ENCODE data around the gene ARID3B.
A peak's percentile ranks its signal among the peaks of the same experiment; 100 is the strongest.

The ARID3B gene

DNA sequence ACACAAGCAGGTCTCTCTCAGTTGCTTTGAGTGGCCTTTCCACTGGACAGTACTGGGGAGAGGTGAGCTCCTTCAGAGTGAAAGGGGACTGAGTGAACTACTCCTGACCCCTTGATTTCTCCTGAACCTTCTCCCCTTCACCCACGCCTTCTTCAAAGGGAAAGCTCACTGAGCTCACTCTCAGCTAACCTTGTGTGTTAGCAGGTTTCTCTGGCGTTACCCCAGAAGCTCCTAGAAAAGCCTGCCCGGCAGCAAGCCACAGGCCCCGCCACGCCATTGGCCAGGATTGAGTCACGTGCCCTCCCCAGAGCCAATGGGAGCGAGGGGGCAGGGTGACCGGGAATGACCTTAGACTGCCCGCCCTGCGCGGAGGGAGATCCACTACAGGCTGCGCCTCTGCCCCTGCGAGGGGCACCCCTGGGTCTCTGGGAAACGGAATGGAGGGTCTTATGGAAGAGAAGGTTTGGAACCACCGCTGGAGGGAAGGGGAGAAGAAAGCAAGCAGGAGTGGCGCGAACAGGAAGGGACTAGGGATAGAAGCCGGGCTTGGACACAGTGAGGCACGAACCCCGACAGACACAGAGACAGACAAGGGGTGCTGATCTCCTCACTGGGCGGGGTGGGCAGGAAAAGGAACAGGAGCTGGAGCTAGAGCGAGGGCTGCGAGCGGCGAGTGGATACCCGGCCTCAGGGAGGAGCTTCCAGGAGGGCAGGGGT is 57.3 kb downstream of the ARID3B start:
- TF ChIP-seq, protein P1, sequence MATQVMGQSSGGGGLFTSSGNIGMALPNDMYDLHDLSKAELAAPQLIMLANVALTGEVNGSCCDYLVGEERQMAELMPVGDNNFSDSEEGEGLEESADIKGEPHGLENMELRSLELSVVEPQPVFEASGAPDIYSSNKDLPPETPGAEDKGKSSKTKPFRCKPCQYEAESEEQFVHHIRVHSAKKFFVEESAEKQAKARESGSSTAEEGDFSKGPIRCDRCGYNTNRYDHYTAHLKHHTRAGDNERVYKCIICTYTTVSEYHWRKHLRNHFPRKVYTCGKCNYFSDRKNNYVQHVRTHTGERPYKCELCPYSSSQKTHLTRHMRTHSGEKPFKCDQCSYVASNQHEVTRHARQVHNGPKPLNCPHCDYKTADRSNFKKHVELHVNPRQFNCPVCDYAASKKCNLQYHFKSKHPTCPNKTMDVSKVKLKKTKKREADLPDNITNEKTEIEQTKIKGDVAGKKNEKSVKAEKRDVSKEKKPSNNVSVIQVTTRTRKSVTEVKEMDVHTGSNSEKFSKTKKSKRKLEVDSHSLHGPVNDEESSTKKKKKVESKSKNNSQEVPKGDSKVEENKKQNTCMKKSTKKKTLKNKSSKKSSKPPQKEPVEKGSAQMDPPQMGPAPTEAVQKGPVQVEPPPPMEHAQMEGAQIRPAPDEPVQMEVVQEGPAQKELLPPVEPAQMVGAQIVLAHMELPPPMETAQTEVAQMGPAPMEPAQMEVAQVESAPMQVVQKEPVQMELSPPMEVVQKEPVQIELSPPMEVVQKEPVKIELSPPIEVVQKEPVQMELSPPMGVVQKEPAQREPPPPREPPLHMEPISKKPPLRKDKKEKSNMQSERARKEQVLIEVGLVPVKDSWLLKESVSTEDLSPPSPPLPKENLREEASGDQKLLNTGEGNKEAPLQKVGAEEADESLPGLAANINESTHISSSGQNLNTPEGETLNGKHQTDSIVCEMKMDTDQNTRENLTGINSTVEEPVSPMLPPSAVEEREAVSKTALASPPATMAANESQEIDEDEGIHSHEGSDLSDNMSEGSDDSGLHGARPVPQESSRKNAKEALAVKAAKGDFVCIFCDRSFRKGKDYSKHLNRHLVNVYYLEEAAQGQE (IDR thresholded peaks at IDR 0.05; ENCODE audit: insufficient replicate concordance, low read depth), result no peak
- 0 out of 2 replicates have a peak, but pooled peaks have one; percentile 41 for TF ChIP-seq POLR2AphosphoS5 (IDR thresholded peaks at IDR 0.05; ENCODE audit: low read depth)
- peak; percentile 48 to 91 for DNase-seq (ENCODE audit: low read depth in 1 of 2, low spot score in 1 of 2)
- Histone ChIP-seq H3K27me3 (ENCODE audit: insufficient read depth, poor library complexity, severe bottlenecking) (no peaks in the 10 kb centered on the region), H3K4me3 (replicated peaks; ENCODE audit: insufficient read depth, low read length) (0 out of 2 replicates have a peak overlapping the region, but pooled peaks have one; percentile 5), H3K27ac (replicated peaks) (peak overlapping the region; percentile 60)

GRCh38 chr15:74599156-74599555 is 58.1 kb downstream of the ARID3B start:
- Histone ChIP-seq H3K4me3 (replicated peaks; ENCODE audit: insufficient read depth, low read length) (no peak overlapping the region), H3K27ac (replicated peaks) (no peak overlapping the region), H3K27me3 (ENCODE audit: insufficient read depth, poor library complexity, severe bottlenecking) (no peaks in the 10 kb centered on the region)
- DNase-seq (ENCODE audit: low read depth in 1 of 2, low spot score in 1 of 2), result no peak
- TF ChIP-seq CTCF (IDR thresholded peaks at IDR 0.05; ENCODE audit: insufficient read depth, low read length), result no peak
- TF ChIP-seq, protein P1 (IDR thresholded peaks at IDR 0.05; ENCODE audit: insufficient replicate concordance, low read depth), result no peak

DNA sequence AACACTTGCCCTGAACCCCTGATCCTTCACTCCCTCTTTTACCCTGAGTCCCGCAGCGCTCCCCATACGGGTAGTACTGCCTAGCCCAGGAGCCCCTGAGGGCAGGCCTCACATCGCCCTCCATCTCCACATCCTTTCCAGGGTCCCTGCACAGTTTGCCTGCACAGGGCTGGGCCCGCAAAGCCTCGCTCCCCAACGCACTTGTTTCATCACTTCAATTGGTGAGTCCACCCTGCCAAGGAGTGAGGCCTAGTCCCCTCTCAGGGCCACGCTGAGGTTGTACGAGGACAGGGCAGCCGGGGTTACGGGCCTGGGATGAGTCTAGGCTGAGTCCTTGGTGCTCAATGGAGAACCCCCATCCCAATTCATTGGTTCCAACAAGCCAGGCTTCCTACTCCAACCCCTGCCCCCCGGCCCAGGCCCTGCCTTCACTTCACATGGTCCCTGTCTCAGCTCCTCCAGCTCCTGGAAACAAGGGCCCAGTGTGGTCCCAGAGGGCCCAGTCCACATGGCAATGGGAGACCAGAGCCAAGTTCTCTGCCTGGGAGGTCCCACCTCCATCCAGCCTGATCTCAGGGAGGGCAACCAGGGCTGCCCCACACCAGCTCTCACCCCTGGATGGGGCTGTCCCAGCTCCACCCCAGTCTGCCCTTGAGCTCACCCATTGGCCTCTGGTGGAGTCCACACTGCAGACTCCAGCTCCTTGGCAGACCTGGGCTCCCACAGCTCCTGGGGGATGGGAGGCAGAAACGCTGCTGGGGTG is 62.2 kb downstream of the ARID3B start:
- H3K4me3 ChIP-seq (replicated peaks; ENCODE audit: insufficient read depth, low read length), result no peak overlapping the region
- no peak for DNase-seq (ENCODE audit: low read depth in 1 of 2, low spot score in 1 of 2)
- TF ChIP-seq GABPA (IDR thresholded peaks at IDR 0.05; ENCODE audit: low read depth) (no peak), POLR2AphosphoS5 (IDR thresholded peaks at IDR 0.05; ENCODE audit: low read depth) (no peak), CTCF (IDR thresholded peaks at IDR 0.05; ENCODE audit: insufficient read depth, low read length) (no peak), SPI1 (IDR thresholded peaks at IDR 0.05; ENCODE audit: borderline replicate concordance, low read depth) (no peak)
- TF ChIP-seq, protein P1 (IDR thresholded peaks at IDR 0.05; ENCODE audit: insufficient replicate concordance, low read depth), result no peak
- H3K27ac ChIP-seq (replicated peaks), result no peak overlapping the region
- H3K27me3 ChIP-seq (ENCODE audit: insufficient read depth, poor library complexity, severe bottlenecking), result no peaks in the 10 kb centered on the region

Measured in HL-60 (cell line).